GM08714 (cell line): ENCODE results near the gene HDGF.

Experiments
- H3K4me3 ChIP-seq: fragments of 200-500 bp; sonication (Bioruptor generic); 2 replicates; pipeline ENCODE4 v1.5.1; 2014; ENCODE audit warnings: mild to moderate bottlenecking, low read length, inconsistent platforms
- ZNF274 ChIP-seq: IDR thresholded peaks from 2 replicates; pipeline ENCODE4 v1.6.1; 2012; ENCODE audit warnings: mild to moderate bottlenecking, low read depth, low read length

Gene HDGF

GRCh38 chr1:156755527-156755950 lies 4.1 kb upstream of the HDGF start:
- H3K4me3 ChIP-seq = no peak overlapping the region
- no peak for TF ChIP-seq ZNF274

GRCh38 chr1:156754219-156754618 lies 2.7 kb upstream of the HDGF start:
- no peak overlapping the region for H3K4me3 ChIP-seq
- no peak for TF ChIP-seq ZNF274

DNA sequence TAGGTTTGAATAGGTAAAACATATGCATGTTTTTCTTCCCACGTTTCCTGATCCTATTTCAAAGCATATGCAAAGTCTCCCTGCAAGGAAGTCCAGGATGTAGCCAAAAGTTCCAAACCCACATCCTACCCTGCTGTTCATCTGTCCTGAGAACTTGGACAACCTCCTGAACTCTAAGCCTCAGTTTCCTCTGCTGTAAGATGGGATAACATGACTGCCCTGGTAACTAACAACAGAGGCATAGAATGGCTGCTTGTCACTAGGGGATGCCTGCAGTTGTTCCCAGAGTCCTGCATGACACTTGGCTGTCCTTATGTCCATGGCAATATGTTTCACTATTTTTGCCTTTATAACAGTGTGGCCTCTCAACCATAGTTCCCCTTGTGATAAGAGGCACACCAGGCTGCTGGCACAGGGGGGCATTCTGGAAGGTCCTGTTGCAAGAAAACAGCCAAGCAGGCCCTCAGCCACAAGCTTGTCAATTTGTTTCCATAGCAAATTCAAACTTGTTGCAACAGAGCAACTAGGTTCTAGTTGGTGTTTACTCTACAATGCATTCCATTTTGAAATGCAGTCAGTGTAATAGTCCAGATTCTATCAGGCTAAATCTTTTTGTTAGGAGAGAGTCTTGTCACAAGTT lies 1.5 kb upstream of the HDGF start:
- TF ChIP-seq ZNF274 = no peak
- peak overlapping the region; percentile 78 for H3K4me3 ChIP-seq

- no peak for TF ChIP-seq ZNF274
- H3K4me3 ChIP-seq = peak overlapping the region; percentile 78
Measured at GRCh38 chr1:156751757-156752481, 444 bp upstream of the HDGF start.

DNA sequence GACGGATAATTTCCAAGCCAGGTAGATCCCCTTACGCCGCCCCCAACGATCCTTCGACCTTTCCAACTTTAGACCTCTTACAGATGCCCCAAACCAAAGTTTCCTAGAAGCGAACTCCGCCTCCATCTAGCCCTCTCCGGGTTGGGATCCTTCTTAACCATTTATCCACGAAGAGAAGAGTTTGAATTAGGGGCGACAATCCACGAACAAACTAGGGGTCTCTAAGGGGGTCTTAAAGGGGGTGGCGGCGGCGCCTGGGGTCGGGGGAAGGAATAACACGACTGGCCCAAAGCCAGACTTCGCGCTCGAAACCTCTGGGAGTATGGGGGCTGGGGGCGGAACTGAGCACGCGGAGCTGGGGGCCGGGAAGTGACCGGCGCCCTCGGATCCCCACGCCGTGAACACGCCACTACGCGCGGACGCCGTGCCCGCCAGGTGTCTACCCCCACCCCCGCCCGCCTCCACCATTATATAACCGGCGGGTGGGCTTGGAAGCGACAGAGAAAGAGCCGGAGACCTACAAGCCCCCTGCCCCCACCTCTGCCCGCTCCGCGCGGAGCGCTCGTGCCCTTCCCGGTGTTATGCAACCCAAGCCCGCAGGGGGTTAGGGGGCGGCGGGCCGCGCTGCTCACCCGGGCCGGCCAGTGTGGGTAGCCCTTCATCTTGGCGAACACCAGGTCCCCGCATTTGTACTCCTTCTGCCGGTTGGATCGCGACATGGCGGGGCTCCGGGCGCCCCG lies 594 bp downstream of the HDGF start:
- peak overlapping the region; percentile 88 for H3K4me3 ChIP-seq
- no peak for TF ChIP-seq ZNF274

- no peak for TF ChIP-seq ZNF274
- peak overlapping the region; percentile 88 for H3K4me3 ChIP-seq
Measured at GRCh38 chr1:156750191-156750672, 1.2 kb downstream of the HDGF start.

DNA sequence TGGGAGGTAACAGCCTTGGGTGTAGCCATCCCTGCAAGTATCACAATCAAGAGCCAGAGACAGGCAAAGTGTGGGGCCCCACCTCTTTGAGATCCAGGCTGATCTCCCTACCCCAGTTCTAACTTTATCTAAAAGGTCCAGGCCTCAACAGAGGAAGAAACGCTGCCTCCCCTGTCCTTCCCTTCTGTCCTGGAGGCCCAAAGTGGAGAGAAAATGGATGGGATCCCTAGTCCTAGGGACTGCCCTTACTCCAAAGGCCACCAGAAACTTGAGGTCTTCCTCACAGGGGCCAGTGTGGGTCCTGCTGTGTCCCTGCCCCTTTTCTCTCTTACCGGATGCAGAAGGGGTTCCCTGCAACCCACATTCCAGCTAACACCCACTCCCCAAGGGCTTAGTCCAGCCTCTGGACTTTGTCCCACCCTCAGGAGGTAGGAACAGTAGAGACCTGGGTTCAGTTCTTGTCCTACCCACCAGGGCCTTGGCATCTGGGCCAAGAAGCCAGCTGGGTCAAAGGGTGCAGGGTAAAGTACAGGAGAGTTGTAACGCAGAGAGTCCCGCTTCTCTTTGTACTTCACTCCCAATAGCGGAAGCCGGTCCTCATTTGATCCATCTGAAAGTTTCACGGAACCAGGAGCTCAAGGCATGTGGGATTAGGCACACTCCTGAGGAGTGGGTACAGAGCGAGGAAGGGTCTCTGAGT lies 1.9 kb downstream of the HDGF start:
- TF ChIP-seq ZNF274 = no peak
- peak overlapping the region; percentile 88 for H3K4me3 ChIP-seq

- peak overlapping the region; percentile 88 for H3K4me3 ChIP-seq
- TF ChIP-seq ZNF274 = no peak
Measured at GRCh38 chr1:156748670-156749418, 2.6 kb downstream of the HDGF start.

GRCh38 chr1:156747742-156748669 lies 3.5 kb downstream of the HDGF start:
- TF ChIP-seq ZNF274 = no peak
- peak overlapping the region; percentile 88 for H3K4me3 ChIP-seq

DNA sequence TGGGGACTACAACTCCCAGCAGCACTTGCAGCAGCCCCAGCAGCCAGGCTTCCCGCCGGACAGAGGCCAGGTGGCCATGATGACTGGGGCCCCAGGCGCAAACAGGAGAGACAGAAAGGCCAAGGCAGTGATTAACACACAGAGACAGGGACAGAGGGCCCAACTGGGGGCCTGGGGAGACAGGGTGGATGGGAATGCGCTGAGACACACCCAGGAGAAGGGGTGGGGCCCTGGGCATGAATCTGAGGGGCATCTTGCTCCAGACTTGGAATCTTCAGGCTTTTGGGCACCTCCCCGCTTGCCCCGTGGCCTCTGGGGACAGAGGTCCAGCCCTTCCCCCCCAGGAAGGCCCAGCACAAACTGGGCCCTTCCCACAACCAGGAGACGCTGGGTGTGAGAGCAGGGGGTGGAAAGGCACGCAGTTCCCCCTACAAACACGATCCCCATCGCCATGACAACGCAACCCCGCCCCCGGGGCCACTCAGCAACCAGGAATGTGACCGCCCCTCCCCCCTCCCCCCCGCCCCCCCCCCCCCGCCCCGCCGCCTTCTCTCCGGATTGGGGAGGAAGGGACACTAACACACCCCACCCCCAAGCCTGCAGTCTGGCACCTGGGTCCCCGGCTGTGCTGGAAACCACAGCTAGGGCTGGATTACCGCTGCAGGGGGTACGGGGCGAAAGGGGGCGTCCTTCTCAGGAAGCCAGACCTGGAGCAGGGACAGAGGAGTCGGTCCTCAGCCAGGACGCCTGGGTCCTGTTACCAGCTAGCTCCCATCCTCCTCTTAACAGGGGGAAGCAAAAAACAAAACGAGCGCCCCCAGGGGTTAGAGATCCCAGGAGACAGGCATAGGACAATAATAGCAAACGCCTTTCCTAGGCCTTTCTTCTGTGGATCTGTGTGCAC lies 4.5 kb downstream of the HDGF start:
- no peak for TF ChIP-seq ZNF274

GRCh38 chr1:156746406-156746727 lies 5.1 kb downstream of the HDGF start:
- no peak overlapping the region for H3K4me3 ChIP-seq
- TF ChIP-seq ZNF274 = no peak

More for the DNA sequence above, 4.5 kb downstream of the HDGF start:
- H3K4me3 ChIP-seq = peak overlapping the region; percentile 88; the same call in 1 of the 2 replicates

DNA sequence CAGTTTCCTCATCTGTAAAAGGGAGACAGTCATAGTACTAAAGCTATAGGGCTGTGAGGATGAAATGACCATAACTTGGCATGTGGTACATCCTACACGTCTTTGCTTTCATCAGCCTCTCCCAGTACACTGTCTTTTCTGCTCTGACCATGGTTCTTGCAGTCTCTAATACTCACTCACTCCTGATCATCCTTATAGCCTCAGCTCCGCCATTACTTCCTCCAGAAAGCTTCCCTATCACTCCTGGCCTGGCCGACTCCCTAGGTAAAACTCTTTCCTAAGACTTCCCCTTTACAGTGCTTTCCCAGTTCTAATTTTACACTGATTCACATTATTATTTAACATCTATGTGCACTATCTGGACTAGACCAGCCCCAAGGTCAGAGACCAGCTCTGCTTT lies 5.6 kb downstream of the HDGF start:
- no peak for TF ChIP-seq ZNF274
- H3K4me3 ChIP-seq = no peak overlapping the region
